Measurements from ENCODE around the gene OTOA.
A peak's percentile ranks its signal among the peaks of the same experiment; 100 is the strongest.
"Not testable (repeated sequence)": the region's sequence is repeated elsewhere in the genome, so short reads cannot be mapped to it uniquely, and the experiment has no call there.

Gene OTOA

DNA sequence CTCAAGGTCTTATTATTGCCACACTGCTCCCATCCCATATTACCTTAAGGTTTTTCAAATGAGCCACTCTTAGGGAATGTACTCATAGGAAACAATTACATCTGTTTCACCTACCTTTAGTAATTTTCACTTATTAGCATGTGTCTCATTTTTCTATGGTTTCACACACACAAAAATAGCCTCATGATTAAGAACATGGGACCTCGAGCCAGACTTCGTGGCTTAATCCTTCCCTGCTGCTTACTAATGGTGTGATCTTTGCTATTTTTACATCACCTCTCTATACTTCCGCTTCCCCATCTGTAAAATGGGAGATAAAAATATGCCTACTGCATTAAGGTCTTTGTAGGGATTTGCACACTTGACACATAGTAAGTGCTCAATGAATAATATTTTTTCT, 38.5 kb downstream of the OTOA start:
- TF ChIP-seq EZH2 (IDR thresholded peaks at IDR 0.05) (no peak), FOXP2 (optimal IDR thresholded peaks at IDR 0.05; ENCODE audit: control extremely low read depth, extremely low read length, insufficient read depth) (no peak), POLR2AphosphoS5 (IDR thresholded peaks at IDR 0.05; ENCODE audit: borderline replicate concordance, low read depth, low read length) (no peak)
- no peak for DNase-seq (ENCODE audit: low read depth, low spot score)
- Histone ChIP-seq H3K9me3 (ENCODE audit: low read depth, low read length) (no peaks in the 10 kb centered on the region), H3K9ac (ENCODE audit: insufficient read length) (no peak overlapping the region), H3K36me3 (ENCODE audit: insufficient read depth, low read length) (no peaks in the 10 kb centered on the region), H3K27ac (no peak overlapping the region), H3K4me3 (no peak overlapping the region)

DNA sequence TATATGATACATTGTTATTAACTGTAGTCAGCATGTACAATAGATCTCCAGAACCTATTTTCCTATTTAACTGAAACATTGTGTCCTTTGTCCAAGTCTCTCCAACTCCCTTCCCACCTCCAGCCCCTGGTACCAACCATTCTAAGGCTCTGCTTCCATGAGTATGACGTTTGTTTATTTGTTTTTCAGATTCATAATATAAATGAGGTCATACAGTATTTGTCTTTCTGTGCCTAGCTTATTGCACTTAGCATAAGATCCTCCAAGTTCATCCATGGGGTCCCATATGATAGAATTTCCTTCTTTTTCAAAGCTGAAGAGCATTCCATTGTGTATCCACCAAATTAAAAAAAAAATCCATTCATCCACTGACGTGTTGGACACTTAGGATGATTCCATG, 39.4 kb downstream of the OTOA start:
- TF ChIP-seq FOXP2 (optimal IDR thresholded peaks at IDR 0.05; ENCODE audit: control extremely low read depth, extremely low read length, insufficient read depth) (no peak), EZH2 (IDR thresholded peaks at IDR 0.05) (no peak), POLR2AphosphoS5 (IDR thresholded peaks at IDR 0.05; ENCODE audit: borderline replicate concordance, low read depth, low read length) (no peak)
- no peaks in the 10 kb centered on the region for H3K36me3 ChIP-seq (ENCODE audit: insufficient read depth, low read length)
- no peak overlapping the region for H3K27ac ChIP-seq
- H3K9me3 ChIP-seq (ENCODE audit: low read depth, low read length), result no peaks in the 10 kb centered on the region
- DNase-seq (ENCODE audit: low read depth, low spot score), result no peak
- H3K9ac ChIP-seq (ENCODE audit: insufficient read length), result no peak overlapping the region
- no peak overlapping the region for H3K4me3 ChIP-seq

- no peak for DNase-seq (ENCODE audit: low read depth, low spot score)
- no peak overlapping the region for H3K9ac ChIP-seq (ENCODE audit: insufficient read length)
- H3K27ac ChIP-seq, result no peak overlapping the region
- H3K4me3 ChIP-seq, result no peak overlapping the region
- H3K9me3 ChIP-seq (ENCODE audit: low read depth, low read length), result no peaks in the 10 kb centered on the region
- TF ChIP-seq EZH2 (IDR thresholded peaks at IDR 0.05), result no peak
- TF ChIP-seq FOXP2 (optimal IDR thresholded peaks at IDR 0.05; ENCODE audit: control extremely low read depth, extremely low read length, insufficient read depth), result no peak
- TF ChIP-seq POLR2AphosphoS5 (IDR thresholded peaks at IDR 0.05; ENCODE audit: borderline replicate concordance, low read depth, low read length), result no peak
- H3K36me3 ChIP-seq (ENCODE audit: insufficient read depth, low read length), result no peaks in the 10 kb centered on the region
Measured at GRCh38 chr16:21703589-21704174, 39.9 kb downstream of the OTOA start.

- Histone ChIP-seq H3K9me3 (ENCODE audit: low read depth, low read length) (no peaks in the 10 kb centered on the region), H3K9ac (ENCODE audit: insufficient read length) (no peak overlapping the region)
Measured at GRCh38 chr16:21704266-21704665, 40.5 kb downstream of the OTOA start.

DNA sequence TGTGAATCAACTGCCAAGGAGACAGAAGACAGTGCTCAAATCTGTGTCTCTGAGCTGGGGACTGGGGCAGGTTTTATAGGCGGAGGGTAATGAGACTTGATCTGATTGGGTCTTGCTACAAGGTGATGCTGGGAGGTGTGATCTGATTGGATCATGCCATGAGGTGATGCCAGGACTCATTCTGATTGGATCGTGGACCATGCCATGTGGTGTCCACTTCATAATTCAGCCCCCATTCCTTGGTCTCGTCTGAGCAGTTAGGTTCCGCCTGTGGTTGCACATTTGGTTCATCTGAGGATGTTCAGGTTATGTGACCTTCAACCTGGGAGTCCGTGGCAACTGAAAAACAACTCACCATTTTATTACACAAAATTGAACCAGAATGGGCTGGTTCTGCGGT, 41.0 kb downstream of the OTOA start:
- Histone ChIP-seq H3K9me3 (ENCODE audit: low read depth, low read length) (no peaks in the 10 kb centered on the region), H3K9ac (ENCODE audit: insufficient read length) (no peak overlapping the region), H3K4me3 (no peak overlapping the region), H3K36me3 (ENCODE audit: insufficient read depth, low read length) (no peaks in the 10 kb centered on the region), H3K27ac (no peak overlapping the region)
- no peak for DNase-seq (ENCODE audit: low read depth, low spot score)
- TF ChIP-seq FOXP2 (optimal IDR thresholded peaks at IDR 0.05; ENCODE audit: control extremely low read depth, extremely low read length, insufficient read depth), result no peak
- TF ChIP-seq EZH2 (IDR thresholded peaks at IDR 0.05), result no peak
- no peak for TF ChIP-seq POLR2AphosphoS5 (IDR thresholded peaks at IDR 0.05; ENCODE audit: borderline replicate concordance, low read depth, low read length)

More at GRCh38 chr16:21704266-21704665, 40.5 kb downstream of the OTOA start:
- no peak overlapping the region for H3K4me3 ChIP-seq
- TF ChIP-seq FOXP2 (optimal IDR thresholded peaks at IDR 0.05; ENCODE audit: control extremely low read depth, extremely low read length, insufficient read depth), result no peak
- no peak for TF ChIP-seq EZH2 (IDR thresholded peaks at IDR 0.05)
- TF ChIP-seq POLR2AphosphoS5 (IDR thresholded peaks at IDR 0.05; ENCODE audit: borderline replicate concordance, low read depth, low read length), result no peak
- DNase-seq (ENCODE audit: low read depth, low spot score), result no peak
- H3K36me3 ChIP-seq (ENCODE audit: insufficient read depth, low read length), result no peaks in the 10 kb centered on the region
- H3K27ac ChIP-seq, result no peak overlapping the region

DNA sequence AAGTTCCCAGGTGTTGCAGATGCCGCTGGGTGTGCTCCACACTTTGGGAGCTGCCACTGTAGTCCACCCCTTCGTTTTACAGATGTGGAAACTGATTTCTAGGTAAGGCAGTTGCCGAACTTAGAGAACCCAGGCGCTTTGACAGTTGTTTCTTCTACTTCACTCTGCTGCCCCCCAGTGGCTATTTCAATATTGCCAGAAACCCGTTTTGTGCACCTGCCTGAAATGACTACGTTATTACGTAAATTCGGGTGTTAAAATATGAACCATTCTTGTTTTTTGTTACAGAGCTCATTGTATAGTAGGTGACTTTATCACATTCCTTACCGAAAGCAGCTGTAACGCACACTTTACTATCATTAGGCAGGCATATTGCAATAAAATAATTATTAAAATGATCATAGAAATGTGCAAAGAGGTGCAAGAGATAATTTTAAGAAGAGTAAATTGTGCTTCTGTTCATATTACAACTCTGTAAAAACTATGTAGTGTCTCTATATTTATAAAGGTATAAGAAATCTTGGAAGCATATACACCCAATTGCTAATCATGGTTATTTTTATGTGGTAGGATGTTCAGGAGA, 44.9 kb downstream of the OTOA start:
- H3K9ac ChIP-seq (ENCODE audit: insufficient read length), result no peak overlapping the region
- TF ChIP-seq FOXP2 (optimal IDR thresholded peaks at IDR 0.05; ENCODE audit: control extremely low read depth, extremely low read length, insufficient read depth), result no peak
- no peak for TF ChIP-seq POLR2AphosphoS5 (IDR thresholded peaks at IDR 0.05; ENCODE audit: borderline replicate concordance, low read depth, low read length)
- TF ChIP-seq EZH2 (IDR thresholded peaks at IDR 0.05), result no peak
- DNase-seq (ENCODE audit: low read depth, low spot score), result peak; percentile 32
- no peak overlapping the region for H3K27ac ChIP-seq
- H3K36me3 ChIP-seq (ENCODE audit: insufficient read depth, low read length), result no peaks in the 10 kb centered on the region
- no peak overlapping the region for H3K4me3 ChIP-seq
- no peaks in the 10 kb centered on the region for H3K9me3 ChIP-seq (ENCODE audit: low read depth, low read length)

DNA sequence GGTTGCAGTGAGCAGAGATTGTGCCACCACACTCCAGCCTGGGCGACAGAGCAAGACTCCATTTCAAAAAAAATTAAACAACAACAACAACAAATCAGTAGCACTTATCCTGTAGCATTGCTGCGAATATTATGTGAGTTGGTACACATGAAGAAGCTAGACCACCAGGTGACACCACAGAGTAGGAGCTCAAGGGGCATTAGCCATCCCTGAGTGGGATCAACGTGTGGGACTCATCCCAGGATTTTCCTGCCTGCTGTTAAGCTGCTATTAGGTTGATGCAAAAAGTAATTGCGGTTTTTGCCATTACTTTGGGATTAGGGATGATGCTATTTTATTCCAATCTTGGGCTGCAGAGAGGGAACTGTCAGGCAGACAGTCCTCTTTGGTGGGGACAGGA, 47.2 kb downstream of the OTOA start:
- TF ChIP-seq POLR2AphosphoS5 (IDR thresholded peaks at IDR 0.05; ENCODE audit: borderline replicate concordance, low read depth, low read length), result no peak
- TF ChIP-seq FOXP2 (optimal IDR thresholded peaks at IDR 0.05; ENCODE audit: control extremely low read depth, extremely low read length, insufficient read depth), result no peak
- no peak for TF ChIP-seq EZH2 (IDR thresholded peaks at IDR 0.05)
- H3K27ac ChIP-seq, result no peak overlapping the region
- DNase-seq (ENCODE audit: low read depth, low spot score), result no peak
- H3K4me3 ChIP-seq, result no peak overlapping the region
- H3K9me3 ChIP-seq (ENCODE audit: low read depth, low read length), result no peaks in the 10 kb centered on the region
- no peak overlapping the region for H3K9ac ChIP-seq (ENCODE audit: insufficient read length)
- H3K36me3 ChIP-seq (ENCODE audit: insufficient read depth, low read length), result no peaks in the 10 kb centered on the region

DNA sequence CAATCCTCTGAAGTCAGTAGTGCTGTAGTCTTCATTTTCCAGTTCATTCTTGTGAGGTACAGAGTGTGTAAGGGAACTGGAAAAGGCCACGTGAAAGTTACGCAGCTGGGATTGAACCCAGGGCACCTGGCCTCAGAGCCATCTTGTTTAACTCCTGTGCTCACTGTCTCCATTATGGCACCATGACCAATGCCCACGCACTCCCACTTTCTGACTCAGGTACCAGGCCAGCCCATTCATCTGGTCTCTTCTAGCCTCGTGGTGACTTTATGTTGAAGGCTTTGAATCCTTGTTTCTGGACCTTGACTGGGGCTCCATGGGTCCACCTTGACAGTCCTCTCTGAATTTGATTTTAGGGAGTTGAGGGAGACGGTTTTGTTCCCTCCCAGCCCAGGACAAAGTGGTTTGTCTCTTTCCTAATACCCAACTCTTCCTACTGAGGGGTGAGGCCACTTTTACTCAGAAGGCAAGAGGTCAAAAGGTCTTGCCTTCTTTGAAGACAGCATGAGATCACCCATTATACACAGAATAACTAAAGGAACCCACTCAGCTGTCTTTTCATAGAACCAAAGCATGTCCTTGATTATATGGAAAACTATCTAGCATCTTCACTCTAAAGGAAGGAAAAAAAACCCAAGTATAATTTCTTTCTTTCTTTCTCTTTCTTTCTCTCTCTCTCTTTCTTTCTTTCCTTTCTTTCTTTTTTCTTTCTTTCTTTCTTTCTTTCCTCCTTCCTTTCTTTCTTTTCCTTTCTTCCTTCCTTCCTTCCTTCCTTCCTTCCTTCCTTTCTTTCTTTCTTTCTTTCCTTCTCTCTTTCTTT, 50.0 kb downstream of the OTOA start:
- H3K9ac ChIP-seq (ENCODE audit: insufficient read length), result no peak overlapping the region
- no peak overlapping the region for H3K27ac ChIP-seq
- no peaks in the 10 kb centered on the region for H3K9me3 ChIP-seq (ENCODE audit: low read depth, low read length)
- TF ChIP-seq EZH2 (IDR thresholded peaks at IDR 0.05), result no peak
- no peak for TF ChIP-seq FOXP2 (optimal IDR thresholded peaks at IDR 0.05; ENCODE audit: control extremely low read depth, extremely low read length, insufficient read depth)
- no peak for TF ChIP-seq POLR2AphosphoS5 (IDR thresholded peaks at IDR 0.05; ENCODE audit: borderline replicate concordance, low read depth, low read length)
- no peak overlapping the region for H3K4me3 ChIP-seq
- H3K36me3 ChIP-seq (ENCODE audit: insufficient read depth, low read length), result no peaks in the 10 kb centered on the region
- DNase-seq (ENCODE audit: low read depth, low spot score), result no peak

DNA sequence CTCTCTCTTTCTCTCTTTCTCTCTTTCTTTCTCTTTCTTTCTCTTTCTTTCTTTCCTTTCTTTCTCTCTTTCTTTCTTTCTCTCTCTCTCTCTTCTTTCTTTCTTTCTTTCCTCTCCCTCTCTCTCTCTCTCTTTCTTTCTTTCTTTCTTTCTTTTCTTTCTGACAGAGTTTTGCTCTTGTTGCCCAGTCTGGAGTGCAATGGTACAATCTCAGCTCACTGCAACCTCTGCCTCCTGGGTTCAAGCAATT, 50.5 kb downstream of the OTOA start:
- DNase-seq (ENCODE audit: low read depth, low spot score); H3K9me3 ChIP-seq (ENCODE audit: low read depth, low read length); H3K36me3 ChIP-seq (ENCODE audit: insufficient read depth, low read length): not testable (repeated sequence)

More for the DNA sequence above, 50.5 kb downstream of the OTOA start:
- not testable (repeated sequence) for H3K4me3 ChIP-seq; H3K27ac ChIP-seq; H3K9ac ChIP-seq (ENCODE audit: insufficient read length)

All from SK-N-MC (cell line).